HepG2 (cell line): ENCODE results near the gene NCAPD2. TPM values are rescaled to one million over a fixed set of nuclear protein-coding genes. Genes with fewer than 3 reads are reported as not detected.

ENCODE experiments used
- ASH2L ChIP-seq: fragments of 300-600, 200-600 bp; sonication (generic); IDR thresholded peaks from 2 replicates; pipeline ENCODE4 v1.7.0; 2017; ENCODE audit warnings: low read depth, mild to moderate bottlenecking, moderate library complexity, mixed read lengths, low read length; ENCODE audit not compliant: insufficient read length
- HNRNPK ChIP-seq: fragments of 200-400 bp; formaldehyde crosslinking; IDR thresholded peaks from 2 replicates; pipeline ENCODE4 v1.6.1; 2018; ENCODE audit warnings: low read length, low read depth, moderate library complexity, mild to moderate bottlenecking; ENCODE audit not compliant: poor library complexity, severe bottlenecking
- MXD1 ChIP-seq: sonication (generic); formaldehyde crosslinking; IDR thresholded peaks from 2 replicates; pipeline ENCODE4 v1.4.0; 2020; ENCODE audit warnings: mild to moderate bottlenecking, missing genetic modification reagents
- NKX3-1 ChIP-seq: sonication (generic); formaldehyde crosslinking; IDR thresholded peaks from 2 replicates; pipeline ENCODE4 v1.5.0; 2020; ENCODE audit warnings: missing genetic modification reagents
- NPAS2 ChIP-seq: sonication (generic); formaldehyde crosslinking; IDR thresholded peaks from 2 replicates; pipeline ENCODE4 v1.8.0; 2022; ENCODE audit warnings: mild to moderate bottlenecking, missing genetic modification reagents, borderline replicate concordance
- PCBP1 ChIP-seq: fragments of 200-400 bp; formaldehyde crosslinking; IDR thresholded peaks from 2 replicates; pipeline ENCODE4 v1.6.1; 2017; ENCODE audit warnings: mild to moderate bottlenecking, low read depth, low read length, borderline replicate concordance
- SP140L ChIP-seq: sonication (generic); formaldehyde crosslinking; IDR thresholded peaks from 2 replicates; pipeline ENCODE4 v1.4.0; 2020; ENCODE audit warnings: missing genetic modification reagents, borderline replicate concordance
- TARDBP ChIP-seq: sonication (generic); formaldehyde crosslinking; IDR thresholded peaks from 2 replicates; pipeline ENCODE4 v1.8.0; 2022; ENCODE audit warnings: mild to moderate bottlenecking, missing genetic modification reagents
- TBX2 ChIP-seq: sonication (generic); formaldehyde crosslinking; IDR thresholded peaks from 2 replicates; pipeline ENCODE4 v1.5.0; 2020; ENCODE audit warnings: missing genetic modification reagents, mild to moderate bottlenecking, borderline replicate concordance
- USF2 ChIP-seq, 2 experiments: sonication (generic) in 1 of 2; formaldehyde crosslinking in 1 of 2; IDR thresholded peaks; 2 replicates each; pipeline versions ENCODE4 v1.5.1 to v1.6.1; 2011 to 2020; ENCODE audit warnings: borderline replicate concordance in 1 of 2, low read depth in 1 of 2, low read length in 1 of 2, mild to moderate bottlenecking in 1 of 2, missing genetic modification reagents in 1 of 2, moderate library complexity in 1 of 2
- ZBTB20 ChIP-seq: sonication (generic); formaldehyde crosslinking; IDR thresholded peaks from 2 replicates; pipeline ENCODE4 v1.8.1; 2023; ENCODE audit warnings: missing genetic modification reagents, low read depth, mild to moderate bottlenecking, borderline replicate concordance
- ZNF160 ChIP-seq: sonication (generic); formaldehyde crosslinking; IDR thresholded peaks from 2 replicates; pipeline ENCODE4 v1.8.0; 2022; ENCODE audit warnings: mild to moderate bottlenecking, inconsistent platforms, missing genetic modification reagents
- ZNF331 ChIP-seq: sonication (generic); formaldehyde crosslinking; IDR thresholded peaks from 2 replicates; pipeline ENCODE4 v1.4.0; 2020; ENCODE audit warnings: missing genetic modification reagents
- ZNF343 ChIP-seq: sonication (generic); formaldehyde crosslinking; IDR thresholded peaks from 2 replicates; pipeline ENCODE4 v1.4.0; 2020; ENCODE audit warnings: mild to moderate bottlenecking, missing genetic modification reagents
- ZNF878 ChIP-seq: sonication (generic); formaldehyde crosslinking; IDR thresholded peaks from 2 replicates; pipeline ENCODE4 v1.8.1; 2023; ENCODE audit warnings: mild to moderate bottlenecking, missing genetic modification reagents, moderate library complexity
- ZSCAN31 ChIP-seq: sonication (generic); formaldehyde crosslinking; IDR thresholded peaks from 2 replicates; pipeline ENCODE4 v1.5.0; 2020; ENCODE audit warnings: low read depth, mild to moderate bottlenecking, missing genetic modification reagents
- polyA plus RNA-seq, 8 experiments: library from polyadenylated mRNA; depleted of rRNA in 3 of 8; stranded (reverse) in 7 of 8; unstranded in 1 of 8; fragments of >200 nt; fragmentation: Illumina TruSeq in 4 of 8; extraction: Trizol in 4 of 8; gene quantifications; 2 replicates each; pipeline versions ENCODE4 v1.2.1 to v1.2.3, GENCODE V29; 2011 to 2016; ENCODE audit warnings: low read depth in 4 of 8, missing spikeins in 1 of 8, mixed read lengths in 1 of 8; ENCODE audit not compliant: insufficient read depth in 1 of 8
- total RNA-seq, 5 experiments: library from RNA; depleted of rRNA; stranded (reverse); fragments of >200 nt; fragmentation: Illumina TruSeq; extraction: Trizol; gene quantifications; 2 replicates each; pipeline ENCODE4 v1.2.3, GENCODE V29; 2016; ENCODE audit warnings: low read depth in 1 of 5
- TF ChIP-seq, protein P1 (sequence below): sonication (generic); formaldehyde crosslinking; IDR thresholded peaks from 2 replicates; pipeline ENCODE4 v1.8.0; 2022; ENCODE audit warnings: mild to moderate bottlenecking, missing genetic modification reagents, moderate library complexity
- TF ChIP-seq, protein P2 (sequence below): sonication (generic); formaldehyde crosslinking; IDR thresholded peaks from one replicate; pipeline ENCODE4 v1.5.1; 2020; ENCODE audit warnings: mild to moderate bottlenecking, missing genetic modification reagents; ENCODE audit errors: not compliant biosample characterization

NCAPD2 gene
- total and polyA plus RNA-seq, 2 of the 13 experiments (the other 11 are each of a cell fraction or from before 2014, with no cell fraction given), result 51.1 to 65.6 TPM

DNA sequence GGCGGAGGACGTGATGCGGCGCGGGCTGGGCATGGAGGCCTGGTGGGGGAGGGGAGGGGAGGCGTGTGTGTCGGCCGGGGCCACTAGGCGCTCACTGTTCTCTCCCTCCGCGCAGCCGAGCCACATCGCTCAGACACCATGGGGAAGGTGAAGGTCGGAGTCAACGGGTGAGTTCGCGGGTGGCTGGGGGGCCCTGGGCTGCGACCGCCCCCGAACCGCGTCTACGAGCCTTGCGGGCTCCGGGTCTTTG, 40.7 kb downstream of the NCAPD2 start (continued):
- TF ChIP-seq, protein P1, sequence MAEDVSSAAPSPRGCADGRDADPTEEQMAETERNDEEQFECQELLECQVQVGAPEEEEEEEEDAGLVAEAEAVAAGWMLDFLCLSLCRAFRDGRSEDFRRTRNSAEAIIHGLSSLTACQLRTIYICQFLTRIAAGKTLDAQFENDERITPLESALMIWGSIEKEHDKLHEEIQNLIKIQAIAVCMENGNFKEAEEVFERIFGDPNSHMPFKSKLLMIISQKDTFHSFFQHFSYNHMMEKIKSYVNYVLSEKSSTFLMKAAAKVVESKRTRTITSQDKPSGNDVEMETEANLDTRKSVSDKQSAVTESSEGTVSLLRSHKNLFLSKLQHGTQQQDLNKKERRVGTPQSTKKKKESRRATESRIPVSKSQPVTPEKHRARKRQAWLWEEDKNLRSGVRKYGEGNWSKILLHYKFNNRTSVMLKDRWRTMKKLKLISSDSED, result no peak
- no peak for TF ChIP-seq ZNF343 (CRISPR knock-in tag)
- no peak for TF ChIP-seq ZNF331
- TF ChIP-seq ZBTB20 (CRISPR knock-in tag), result 0 out of 2 replicates have a peak, but pooled peaks have one; percentile 14
- 0 out of 2 replicates have a peak, but pooled peaks have one; percentile 23 for TF ChIP-seq PCBP1
- TF ChIP-seq TBX2 (CRISPR knock-in tag), result no peak
- TF ChIP-seq ZNF160 (CRISPR knock-in tag), result 0 out of 2 replicates have a peak, but pooled peaks have one; percentile 10
- TF ChIP-seq USF2 (IDR thresholded peaks at IDR 0.05; ENCODE audit: low read depth, low read length), result no peak
- TF ChIP-seq USF2 (CRISPR knock-in tag; IDR thresholded peaks at IDR 0.05; ENCODE audit: borderline replicate concordance), result no peak
- no peak; the same call in 1 of the 2 replicates for TF ChIP-seq ZSCAN31 (CRISPR knock-in tag)
- TF ChIP-seq HNRNPK, result peak; percentile 47
- TF ChIP-seq ZNF878 (CRISPR knock-in tag), result 0 out of 2 replicates have a peak, but pooled peaks have one; percentile 2
- peak; percentile 7 for TF ChIP-seq ASH2L
- TF ChIP-seq MXD1 (CRISPR knock-in tag), result no peak
- TF ChIP-seq SP140L (CRISPR knock-in tag), result no peak
- no peak for TF ChIP-seq NPAS2 (CRISPR knock-in tag)
- TF ChIP-seq, protein P2, sequence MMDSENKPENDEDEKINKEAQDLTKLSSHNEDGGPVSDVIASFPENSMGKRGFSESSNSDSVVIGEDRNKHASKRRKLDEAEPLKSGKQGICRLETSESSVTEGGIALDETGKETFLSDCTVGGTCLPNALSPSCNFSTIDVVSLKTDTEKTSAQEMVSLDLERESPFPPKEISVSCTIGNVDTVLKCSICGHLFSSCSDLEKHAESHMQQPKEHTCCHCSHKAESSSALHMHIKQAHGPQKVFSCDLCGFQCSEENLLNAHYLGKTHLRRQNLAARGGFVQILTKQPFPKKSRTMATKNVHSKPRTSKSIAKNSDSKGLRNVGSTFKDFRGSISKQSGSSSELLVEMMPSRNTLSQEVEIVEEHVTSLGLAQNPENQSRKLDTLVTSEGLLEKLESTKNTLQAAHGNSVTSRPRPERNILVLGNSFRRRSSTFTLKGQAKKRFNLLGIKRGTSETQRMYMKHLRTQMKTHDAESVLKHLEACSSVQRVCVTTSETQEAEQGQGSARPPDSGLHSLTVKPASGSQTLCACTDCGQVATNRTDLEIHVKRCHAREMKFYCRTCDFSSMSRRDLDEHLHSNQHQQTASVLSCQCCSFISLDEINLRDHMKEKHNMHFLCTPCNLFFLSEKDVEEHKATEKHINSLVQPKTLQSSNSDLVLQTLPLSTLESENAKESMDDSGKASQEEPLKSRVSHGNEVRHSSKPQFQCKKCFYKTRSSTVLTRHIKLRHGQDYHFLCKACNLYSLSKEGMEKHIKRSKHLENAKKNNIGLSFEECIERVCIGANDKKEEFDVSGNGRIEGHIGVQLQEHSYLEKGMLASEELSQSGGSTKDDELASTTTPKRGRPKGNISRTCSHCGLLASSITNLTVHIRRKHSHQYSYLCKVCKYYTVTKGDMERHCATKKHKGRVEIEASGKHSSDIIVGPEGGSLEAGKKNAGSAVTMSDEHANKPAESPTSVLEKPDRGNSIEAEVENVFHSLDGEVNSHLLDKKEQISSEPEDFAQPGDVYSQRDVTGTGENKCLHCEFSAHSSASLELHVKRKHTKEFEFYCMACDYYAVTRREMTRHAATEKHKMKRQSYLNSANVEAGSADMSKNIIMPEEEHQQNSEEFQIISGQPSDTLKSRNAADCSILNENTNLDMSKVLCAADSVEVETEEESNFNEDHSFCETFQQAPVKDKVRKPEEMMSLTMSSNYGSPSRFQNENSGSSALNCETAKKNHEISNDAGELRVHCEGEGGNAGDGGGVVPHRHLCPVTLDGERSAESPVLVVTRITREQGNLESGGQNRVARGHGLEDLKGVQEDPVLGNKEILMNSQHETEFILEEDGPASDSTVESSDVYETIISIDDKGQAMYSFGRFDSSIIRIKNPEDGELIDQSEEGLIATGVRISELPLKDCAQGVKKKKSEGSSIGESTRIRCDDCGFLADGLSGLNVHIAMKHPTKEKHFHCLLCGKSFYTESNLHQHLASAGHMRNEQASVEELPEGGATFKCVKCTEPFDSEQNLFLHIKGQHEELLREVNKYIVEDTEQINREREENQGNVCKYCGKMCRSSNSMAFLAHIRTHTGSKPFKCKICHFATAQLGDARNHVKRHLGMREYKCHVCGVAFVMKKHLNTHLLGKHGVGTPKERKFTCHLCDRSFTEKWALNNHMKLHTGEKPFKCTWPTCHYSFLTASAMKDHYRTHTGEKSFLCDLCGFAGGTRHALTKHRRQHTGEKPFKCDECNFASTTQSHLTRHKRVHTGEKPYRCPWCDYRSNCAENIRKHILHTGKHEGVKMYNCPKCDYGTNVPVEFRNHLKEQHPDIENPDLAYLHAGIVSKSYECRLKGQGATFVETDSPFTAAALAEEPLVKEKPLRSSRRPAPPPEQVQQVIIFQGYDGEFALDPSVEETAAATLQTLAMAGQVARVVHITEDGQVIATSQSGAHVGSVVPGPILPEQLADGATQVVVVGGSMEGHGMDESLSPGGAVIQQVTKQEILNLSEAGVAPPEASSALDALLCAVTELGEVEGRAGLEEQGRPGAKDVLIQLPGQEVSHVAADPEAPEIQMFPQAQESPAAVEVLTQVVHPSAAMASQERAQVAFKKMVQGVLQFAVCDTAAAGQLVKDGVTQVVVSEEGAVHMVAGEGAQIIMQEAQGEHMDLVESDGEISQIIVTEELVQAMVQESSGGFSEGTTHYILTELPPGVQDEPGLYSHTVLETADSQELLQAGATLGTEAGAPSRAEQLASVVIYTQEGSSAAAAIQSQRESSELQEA (CRISPR knock-in tag), result no peak
- TF ChIP-seq NKX3-1 (CRISPR knock-in tag), result no peak
- TF ChIP-seq TARDBP (CRISPR knock-in tag), result no peak
